AG09319 (cell line): ENCODE measurements around the gene CENPQ.

Experiments used
- DNase-seq: peaks from one replicate; pipeline ENCODE4 v3.0.0-alpha.2; 2010; ENCODE audit warnings: low read depth; ENCODE audit errors: extremely low read depth
- CTCF ChIP-seq: IDR thresholded peaks from 2 replicates; pipeline ENCODE4 v1.5.1; 2011; ENCODE audit warnings: low read depth, mild to moderate bottlenecking, inconsistent platforms, low read length, moderate library complexity

Gene CENPQ

GRCh38 chr6:49528571-49528970, 65.4 kb downstream of the CENPQ start:
- DNase-seq = no peak
- TF ChIP-seq CTCF = no peak

GRCh38 chr6:49530141-49530776, 67.1 kb downstream of the CENPQ start:
- TF ChIP-seq CTCF = no peak

GRCh38 chr6:49531774-49532569, 68.8 kb downstream of the CENPQ start:
- peak; percentile 84 for TF ChIP-seq CTCF
- peak; percentile 16 for DNase-seq

More at GRCh38 chr6:49530141-49530776, 67.1 kb downstream of the CENPQ start:
- DNase-seq = no peak

- no peak for DNase-seq
- TF ChIP-seq CTCF = no peak
Observed at GRCh38 chr6:49535795-49536194, 72.6 kb downstream of the CENPQ start.

- no peak for DNase-seq
- TF ChIP-seq CTCF = no peak
Observed at GRCh38 chr6:49539102-49539501, 75.9 kb downstream of the CENPQ start.

- no peak for TF ChIP-seq CTCF
- DNase-seq = no peak
Observed at GRCh38 chr6:49540614-49541013, 77.4 kb downstream of the CENPQ start.

GRCh38 chr6:49541210-49541724, 78.1 kb downstream of the CENPQ start:
- peak; percentile 10 for DNase-seq
- no peak for TF ChIP-seq CTCF
